GM13977 (cell line): ENCODE results near the gene LIPT2.

ENCODE experiments used
- DNase-seq: peaks from one replicate; pipeline ENCODE4 v3.0.0; 2012; ENCODE audit warnings: low spot score
- CTCF ChIP-seq: IDR thresholded peaks from 2 replicates; pipeline ENCODE4 v1.5.1; 2012; ENCODE audit warnings: mild to moderate bottlenecking, control low read depth; ENCODE audit not compliant: insufficient read depth; ENCODE audit errors: extremely low read depth, missing control alignments
- in situ Hi-C: fragments of 300-500 bp; cut with MboI; formaldehyde crosslinking; loops from one replicate; pipeline ENCODE4 v1.12.0; 2022; ENCODE audit warnings: low sequenced_read_pairs, low pct_unique_long_range_greater_than_20kb, mixed read lengths, inconsistent platforms; ENCODE audit not compliant: unreplicated experiment

Gene LIPT2

GRCh38 chr11:74462009-74462408 is 31.5 kb downstream of the LIPT2 start:
- DNase-seq, result no peak
- in situ Hi-C loops, result loop anchor here (25.0 kb wide), 1 partner anchor 100 kb away; no protein-coding TSS in a partner anchor
- TF ChIP-seq CTCF, result no peak

GRCh38 chr11:74460481-74461154 is 32.9 kb downstream of the LIPT2 start:
- TF ChIP-seq CTCF, result no peak
- in situ Hi-C loops, result loop anchor here (25.0 kb wide), 1 partner anchor 102 kb away; no protein-coding TSS in a partner anchor
- no peak for DNase-seq

GRCh38 chr11:74460065-74460464 is 33.5 kb downstream of the LIPT2 start:
- no peak for DNase-seq
- no peak for TF ChIP-seq CTCF
- in situ Hi-C loops, result loop anchor here (25.0 kb wide), 1 partner anchor 102 kb away; no protein-coding TSS in a partner anchor

GRCh38 chr11:74459584-74459983 is 33.9 kb downstream of the LIPT2 start:
- no peak for TF ChIP-seq CTCF
- in situ Hi-C loops, result loop anchor here (25.0 kb wide), 1 partner anchor 103 kb away; no protein-coding TSS in a partner anchor
- no peak for DNase-seq

- in situ Hi-C loops, result loop anchor here (25.0 kb wide), 1 partner anchor 105 kb away; no protein-coding TSS in a partner anchor
- no peak for DNase-seq
- no peak for TF ChIP-seq CTCF
Measured at GRCh38 chr11:74457356-74457755, 36.2 kb downstream of the LIPT2 start.

GRCh38 chr11:74453373-74453975 is 40.0 kb downstream of the LIPT2 start:
- DNase-seq, result peak; percentile 63
- in situ Hi-C loops, result loop anchor here (25.0 kb wide), 1 partner anchor 109 kb away; no protein-coding TSS in a partner anchor

More at GRCh38 chr11:74453373-74453975, 40.0 kb downstream of the LIPT2 start:
- TF ChIP-seq CTCF, result peak; percentile 81
